Ecto neural progenitor cell (in vitro differentiated cells): ENCODE results near the gene SCEL.
A peak's percentile ranks its signal among the peaks of the same experiment; 100 is the strongest.

Source experiments
- DNase-seq: peaks from one replicate; pipeline ENCODE4 v3.0.0-alpha.2; 2018; ENCODE audit warnings: low spot score

The SCEL gene

DNA sequence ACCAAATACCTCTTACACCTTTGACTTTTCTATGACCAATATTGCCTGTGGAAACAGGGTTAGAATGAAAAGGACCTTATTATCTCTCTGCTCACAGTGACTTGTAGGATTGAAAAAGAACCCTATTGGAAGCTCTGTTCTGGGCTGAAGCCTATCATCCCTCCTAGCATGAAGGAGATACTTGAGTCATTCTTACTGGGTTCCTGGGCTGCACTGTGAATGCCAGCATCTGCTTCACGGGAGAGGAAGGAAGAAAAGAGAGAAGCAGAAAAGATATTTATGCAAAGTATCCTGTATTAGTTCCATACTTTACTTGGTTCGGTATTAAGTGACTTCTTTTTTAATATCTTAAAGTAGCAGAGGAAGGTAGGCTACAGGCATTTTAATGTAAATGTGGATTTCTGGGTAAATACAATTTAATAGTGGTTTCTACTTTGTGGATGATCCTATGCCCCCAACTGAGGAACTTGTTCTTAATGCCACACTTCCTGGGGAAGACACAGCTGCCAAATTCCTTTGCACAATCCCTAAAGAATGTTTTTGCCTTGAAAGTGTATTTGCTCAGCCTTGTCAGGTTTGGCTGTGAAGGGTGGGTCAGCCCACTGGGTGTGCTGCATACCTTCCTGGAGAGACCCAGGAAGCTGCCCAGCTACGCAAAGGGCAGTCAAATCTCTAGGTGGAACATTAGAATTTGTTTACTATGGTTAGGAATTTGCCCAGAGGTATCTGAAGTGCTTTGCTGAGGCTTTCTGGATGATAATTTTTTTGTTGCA, 13.7 kb upstream of the SCEL start:
- peak; percentile 45 for DNase-seq

DNA sequence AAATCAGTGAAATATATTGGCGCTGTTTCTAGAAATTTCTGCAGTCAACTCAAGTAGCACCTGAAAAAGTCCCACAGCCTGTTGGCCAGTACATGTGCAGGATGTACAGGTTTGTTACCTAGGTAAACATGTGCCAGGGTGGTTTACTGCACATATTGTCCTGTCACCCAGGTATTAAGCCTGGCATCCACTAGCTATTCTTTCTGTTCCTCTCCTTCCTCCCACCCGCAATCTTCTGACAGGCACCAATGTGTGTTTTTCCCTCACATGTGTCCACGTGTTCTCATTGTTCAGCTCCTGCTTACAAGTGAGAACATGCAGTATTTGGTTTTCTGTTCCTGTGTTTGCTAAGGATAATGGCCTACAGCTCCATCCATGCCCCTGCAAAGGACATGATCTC, 13.1 kb upstream of the SCEL start:
- DNase-seq = no peak

DNA sequence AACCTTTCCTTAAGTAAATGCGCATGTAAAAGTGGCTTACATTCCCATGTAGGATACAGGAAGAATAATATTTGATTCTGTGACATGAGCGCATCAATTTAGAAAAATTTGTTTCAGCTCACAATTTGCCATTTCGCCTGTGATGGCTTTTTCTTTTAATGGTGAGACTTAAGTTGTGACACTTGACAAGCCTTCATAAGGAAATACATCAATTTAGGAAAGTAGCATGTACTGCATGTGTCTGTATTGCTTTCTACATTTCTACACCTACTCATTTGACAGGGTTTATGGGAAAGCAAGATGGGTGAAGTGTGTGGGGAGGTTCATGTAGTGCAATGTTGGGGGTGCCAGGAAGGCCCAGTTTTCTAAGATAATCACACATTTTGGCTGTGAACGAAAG, 12.1 kb upstream of the SCEL start:
- no peak for DNase-seq

DNA sequence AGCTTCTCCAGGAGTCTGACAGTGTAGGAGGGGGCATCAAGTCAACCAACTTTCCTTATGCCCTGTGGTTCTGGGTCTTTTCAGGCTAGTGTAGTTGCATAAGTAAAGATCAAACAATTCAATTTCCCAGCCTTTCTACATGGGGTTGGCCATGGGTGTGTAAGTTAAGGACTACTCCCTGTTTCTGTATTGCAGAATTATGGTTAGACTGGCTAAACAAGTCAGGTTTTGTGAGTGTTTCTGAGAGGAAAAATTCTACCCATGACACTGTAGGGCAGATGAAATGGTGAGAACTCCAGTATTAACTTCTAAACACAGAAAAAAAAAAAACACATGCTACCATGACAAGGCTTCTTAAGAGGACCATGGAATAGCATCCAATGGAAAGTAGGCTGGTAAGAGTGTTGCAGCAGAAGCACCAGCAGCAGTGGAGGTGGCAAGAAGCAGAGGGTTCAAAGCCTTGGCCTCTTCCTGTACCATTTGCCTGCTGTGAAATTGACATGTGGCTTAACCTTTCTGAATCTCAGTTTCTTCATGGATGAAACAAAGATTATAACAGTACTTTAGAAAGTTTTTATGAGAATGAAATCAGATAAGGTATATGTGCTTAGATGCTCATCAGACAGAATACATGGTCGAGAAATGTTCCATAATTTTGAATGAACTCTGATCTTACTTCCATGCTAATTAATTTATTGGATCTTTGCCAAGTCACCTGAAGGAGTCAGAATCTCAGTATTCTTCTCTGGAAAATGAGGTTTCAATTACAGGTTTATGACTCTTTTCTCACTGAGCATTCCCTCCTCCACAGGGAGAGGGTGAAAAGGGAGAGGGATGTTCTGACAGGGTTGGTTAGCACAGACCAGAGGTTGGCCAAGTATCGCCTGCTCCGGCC, 11.4 kb upstream of the SCEL start:
- no peak for DNase-seq

- DNase-seq = no peak
Measured at GRCh38 chr13:77528414-77528813, 7.1 kb upstream of the SCEL start.

GRCh38 chr13:77528834-77529500, 6.5 kb upstream of the SCEL start:
- DNase-seq = no peak

- DNase-seq = no peak
Measured at GRCh38 chr13:77529501-77529840, 6.0 kb upstream of the SCEL start.

DNA sequence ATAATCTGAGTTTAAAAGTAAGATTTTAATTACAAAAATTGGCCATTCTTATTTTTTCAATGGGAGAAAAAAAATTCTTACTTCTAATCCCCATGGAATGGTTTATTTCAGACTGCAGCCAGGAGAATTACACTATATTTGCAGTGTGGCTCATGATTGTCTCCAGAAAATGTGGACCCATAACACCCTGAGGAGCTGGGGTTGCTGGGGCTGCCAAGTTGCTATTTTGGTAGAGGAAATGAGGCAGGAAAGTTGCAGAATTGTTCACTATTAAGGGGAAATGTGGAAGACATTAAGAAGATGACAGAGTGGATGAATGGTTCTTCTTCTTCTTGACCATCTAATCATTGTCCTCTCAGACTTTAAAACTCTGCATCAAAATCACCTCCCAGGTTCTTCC, 4.6 kb upstream of the SCEL start:
- no peak for DNase-seq

DNA sequence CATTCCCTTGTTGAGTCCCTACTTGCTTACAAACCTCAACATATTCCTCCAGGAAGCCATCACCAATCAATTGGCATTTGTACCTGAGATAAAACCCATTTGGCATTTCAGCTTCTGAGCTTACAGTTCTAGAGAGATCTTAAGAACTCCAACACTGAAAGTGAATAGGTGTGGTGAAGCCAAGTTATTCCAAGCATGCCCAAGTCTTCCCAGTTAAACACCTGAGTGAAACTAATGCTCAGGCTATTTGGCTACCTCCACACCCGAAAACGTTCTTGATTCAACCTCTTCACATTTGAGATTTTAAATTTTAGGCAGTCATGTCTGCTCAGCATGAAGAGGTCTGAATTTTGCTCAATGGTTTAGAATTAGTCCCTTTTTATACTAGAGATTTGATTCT, 2.5 kb upstream of the SCEL start:
- DNase-seq = no peak

DNA sequence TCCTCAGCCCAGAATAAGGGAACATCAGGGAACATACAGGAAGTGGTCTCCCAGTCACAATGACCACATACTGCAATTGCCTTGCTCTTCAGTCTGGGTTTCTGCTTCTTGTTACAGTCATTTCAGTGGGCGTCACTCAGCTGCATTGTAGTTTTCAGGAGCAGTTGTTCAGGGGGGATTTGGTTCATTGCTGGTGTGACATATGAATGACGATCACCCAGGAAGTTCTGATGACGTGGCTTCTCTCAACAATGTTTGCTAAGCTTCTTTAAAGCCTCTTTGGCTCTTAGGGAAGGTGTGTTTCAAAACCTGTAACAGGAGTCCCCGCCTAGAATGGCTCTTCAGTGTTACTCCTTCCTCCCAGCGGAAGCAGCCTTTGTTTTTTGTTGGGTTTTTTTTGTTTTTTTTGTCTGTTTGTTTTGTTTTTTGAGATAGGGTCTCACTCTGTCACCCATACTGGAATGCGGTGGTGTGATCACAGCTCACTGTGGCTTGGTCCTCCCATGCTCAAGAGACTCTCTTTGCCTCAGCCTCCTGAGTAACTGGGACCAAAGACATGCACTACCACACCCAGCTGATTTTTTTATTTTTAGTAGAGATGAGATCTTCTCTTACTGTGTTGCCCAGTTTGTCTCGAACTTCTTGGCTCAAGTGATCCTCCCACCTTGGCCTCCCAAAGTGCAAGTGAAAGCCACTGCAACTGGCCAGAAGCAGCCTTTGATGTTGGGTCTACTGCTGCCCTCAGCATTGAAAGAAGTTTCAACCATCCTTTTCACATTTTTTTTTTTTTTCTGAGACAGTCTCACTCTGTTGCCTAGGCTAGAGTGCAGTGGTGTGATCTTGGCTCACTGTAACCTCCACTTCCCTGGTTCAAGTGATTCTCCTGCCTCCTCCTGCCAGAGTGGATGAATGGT, 1.4 kb upstream of the SCEL start:
- DNase-seq = no peak

DNA sequence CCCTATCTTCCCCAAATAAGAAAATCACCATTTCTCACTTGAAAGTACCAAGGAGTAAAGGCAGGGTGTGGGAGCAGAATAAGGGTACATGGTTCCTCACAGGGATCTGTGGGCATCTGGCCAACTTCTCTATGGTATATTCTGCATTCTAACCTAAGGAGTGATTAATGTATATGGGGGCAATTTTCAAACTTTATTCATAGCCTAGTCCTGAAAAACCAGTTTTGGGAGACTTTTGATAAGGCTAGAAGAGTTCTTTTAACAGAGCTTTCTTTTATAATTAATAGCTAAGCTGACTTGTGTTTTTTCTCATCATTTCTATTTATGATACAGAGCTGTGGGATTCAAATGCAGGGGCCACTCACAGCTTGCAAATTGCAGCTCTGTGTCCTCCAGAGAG, 852 bp downstream of the SCEL start:
- no peak for DNase-seq

- no peak for DNase-seq
Measured at GRCh38 chr13:77537289-77537919, 1.9 kb downstream of the SCEL start.

- DNase-seq = no peak
Measured at GRCh38 chr13:77543711-77544110, 8.2 kb downstream of the SCEL start.

- DNase-seq = no peak
Measured at GRCh38 chr13:77544355-77544754, 8.8 kb downstream of the SCEL start.

GRCh38 chr13:77544758-77545338, 9.3 kb downstream of the SCEL start:
- DNase-seq = no peak

DNA sequence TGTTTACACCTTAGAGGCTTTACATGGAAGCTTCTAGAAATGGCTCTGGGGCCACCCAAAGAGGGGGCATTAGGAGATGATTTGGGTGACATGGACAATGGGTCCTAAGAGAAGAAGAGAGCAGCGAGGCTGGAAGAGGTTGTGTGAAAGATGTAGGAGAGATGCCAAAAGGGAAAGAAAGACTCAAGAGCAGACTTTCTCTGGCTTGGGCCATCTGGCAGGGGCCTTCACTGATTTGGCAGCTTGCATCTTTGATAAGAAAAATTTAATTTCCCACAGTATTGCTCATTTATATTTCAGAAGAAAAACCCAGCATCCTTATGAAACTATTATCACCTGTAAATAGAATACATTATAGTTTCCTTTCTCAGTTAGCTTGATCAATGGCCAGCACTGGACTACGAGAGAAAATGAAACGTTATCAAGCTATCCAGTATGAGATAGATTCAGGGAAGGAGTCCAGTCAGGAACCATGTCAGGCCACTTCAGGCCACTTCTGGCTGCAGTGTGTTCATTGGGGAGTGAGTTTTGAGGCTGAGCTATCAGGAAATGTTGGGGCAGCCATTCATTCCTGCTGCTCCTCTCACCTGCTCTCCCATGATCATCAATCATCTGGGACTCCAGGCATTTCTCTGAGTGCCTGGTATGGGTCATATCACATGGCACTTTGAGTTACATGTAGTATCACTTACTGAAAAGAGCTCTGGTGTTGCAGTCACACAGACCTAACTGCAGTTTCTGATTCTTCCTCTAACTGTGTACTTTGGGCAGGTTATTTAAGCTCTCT, 10.3 kb downstream of the SCEL start:
- DNase-seq = no peak

DNA sequence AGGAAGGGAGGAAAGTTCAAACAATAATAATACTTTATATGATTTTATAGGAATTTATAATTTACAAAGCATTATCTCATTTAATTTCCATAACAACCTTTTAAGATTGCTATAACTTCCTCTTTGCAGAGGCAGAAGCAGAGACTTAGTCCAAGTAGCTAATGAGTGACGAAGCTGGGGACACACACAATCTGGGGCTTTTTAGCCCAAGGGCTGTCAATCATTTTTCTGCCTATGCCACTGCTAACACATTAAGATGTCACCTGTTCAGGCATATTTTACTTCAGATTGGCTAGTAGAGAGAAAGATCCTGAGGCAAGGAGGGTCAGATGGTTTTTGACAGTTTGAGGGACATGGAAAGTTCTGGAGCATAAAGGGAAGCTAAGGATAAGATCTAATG, 12.6 kb downstream of the SCEL start:
- DNase-seq = no peak

DNA sequence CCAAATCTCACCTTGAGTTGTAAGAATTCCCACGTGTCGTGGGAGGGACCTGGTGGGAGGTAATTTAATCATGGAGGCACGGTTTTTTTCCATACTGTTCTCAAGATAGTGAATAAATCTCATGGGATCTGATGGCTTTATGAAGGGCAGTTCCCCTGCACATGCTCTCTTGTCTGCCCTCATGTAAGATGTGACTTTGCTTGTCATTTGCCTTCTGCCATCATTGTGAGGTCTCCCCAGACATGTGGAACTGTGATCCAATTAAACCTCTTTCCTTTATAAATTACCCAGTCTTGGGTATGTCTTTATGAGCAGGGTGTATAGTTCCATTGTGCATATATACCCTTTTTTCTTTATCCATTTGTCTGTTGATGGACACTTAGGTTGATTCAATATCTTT, 13.1 kb downstream of the SCEL start:
- no peak for DNase-seq

DNA sequence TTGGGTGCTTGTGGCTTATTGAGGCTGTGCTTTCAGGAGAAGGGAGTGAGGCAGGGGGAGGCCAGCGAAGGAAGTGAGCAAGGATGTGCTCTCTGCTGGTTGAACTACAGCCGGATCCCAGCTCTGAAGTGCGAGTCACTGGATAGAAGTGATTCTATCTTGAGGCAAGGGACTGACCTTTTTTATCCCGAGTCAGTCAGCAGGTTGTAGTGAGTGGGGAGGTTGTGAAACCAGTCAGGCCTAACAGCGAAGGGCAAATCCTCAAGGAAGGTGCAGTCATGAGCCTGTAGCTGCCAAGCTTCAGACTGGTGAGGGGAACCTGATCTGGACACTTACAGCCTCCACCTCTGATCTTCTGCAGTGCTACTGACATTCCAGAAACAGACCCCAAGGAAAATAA, 18.6 kb downstream of the SCEL start:
- DNase-seq = no peak

DNA sequence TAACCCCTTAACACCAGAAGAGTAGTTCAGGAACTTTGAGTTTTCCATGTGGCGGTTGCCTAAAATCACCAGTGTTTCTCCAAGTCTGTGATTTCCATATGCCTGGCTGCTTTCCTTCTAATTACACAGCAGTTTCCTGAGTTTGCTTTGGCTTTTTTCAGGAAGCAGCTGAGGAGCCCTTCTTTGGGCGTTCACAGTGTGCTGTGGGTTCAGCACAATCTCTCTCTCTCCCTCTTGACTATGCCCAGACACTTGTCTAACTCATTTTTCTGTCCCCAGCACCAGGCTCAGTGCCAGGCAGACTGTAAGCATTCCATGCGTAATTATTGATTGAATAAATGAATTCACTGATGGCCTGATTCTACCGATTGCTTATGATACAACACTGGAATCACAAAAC, 19.7 kb downstream of the SCEL start:
- DNase-seq = no peak
